Endothelial cell (in vitro differentiated cells): ENCODE results near the gene CTNNA1. TPM values are rescaled to one million over a fixed set of nuclear protein-coding genes. Genes with fewer than 3 reads are reported as not detected.
"Not testable (repeated sequence)": the region's sequence is repeated elsewhere in the genome, so short reads cannot be mapped to it uniquely, and the experiment has no call there.

Source experiments
- DNase-seq: peaks from one replicate; pipeline ENCODE4 v3.0.0; 2021; ENCODE audit warnings: low spot score
- H3K27ac Mint-ChIP-seq: one replicate; pipeline ENCODE4 v1.8.0; 2021; ENCODE audit warnings: mixed read lengths, inconsistent platforms; ENCODE audit not compliant: unreplicated experiment
- H3K27me3 Mint-ChIP-seq: one replicate; pipeline ENCODE4 v1.8.0; 2021; ENCODE audit warnings: mild to moderate bottlenecking, moderate library complexity, mixed read lengths, inconsistent platforms; ENCODE audit not compliant: unreplicated experiment
- H3K36me3 Mint-ChIP-seq: one replicate; pipeline ENCODE4 v1.8.0; 2021; ENCODE audit warnings: mild to moderate bottlenecking, low read depth, mixed read lengths, inconsistent platforms; ENCODE audit not compliant: unreplicated experiment
- H3K4me1 Mint-ChIP-seq: one replicate; pipeline ENCODE4 v1.8.0; 2021; ENCODE audit warnings: mild to moderate bottlenecking, mixed read lengths, inconsistent platforms; ENCODE audit not compliant: unreplicated experiment
- H3K4me3 Mint-ChIP-seq: one replicate; pipeline ENCODE4 v1.8.0; 2021; ENCODE audit warnings: mild to moderate bottlenecking, mixed read lengths, inconsistent platforms; ENCODE audit not compliant: unreplicated experiment
- H3K9me3 Mint-ChIP-seq: one replicate; pipeline ENCODE4 v1.8.0; 2021; ENCODE audit warnings: mixed read lengths, inconsistent platforms; ENCODE audit not compliant: unreplicated experiment
- total RNA-seq: library from RNA; stranded (reverse); fragmentation: NEBNext Ultra II Directional; extraction: Animal tissue kit (Norgen Biotek cat#: 25700); gene quantifications from one replicate; pipeline ENCODE4 v1.2.1, GENCODE V29; 2021; ENCODE audit not compliant: unreplicated experiment
- TF ChIP-seq, protein P1 (sequence below): fragments of 200-600 bp; sonication (generic); IDR thresholded peaks from one replicate; pipeline ENCODE4 v1.5.0; 2021; ENCODE audit warnings: antibody characterized with exemption; ENCODE audit not compliant: unreplicated experiment

The CTNNA1 gene
- total RNA-seq, 1 donor from 2014 or later: 521 TPM

DNA sequence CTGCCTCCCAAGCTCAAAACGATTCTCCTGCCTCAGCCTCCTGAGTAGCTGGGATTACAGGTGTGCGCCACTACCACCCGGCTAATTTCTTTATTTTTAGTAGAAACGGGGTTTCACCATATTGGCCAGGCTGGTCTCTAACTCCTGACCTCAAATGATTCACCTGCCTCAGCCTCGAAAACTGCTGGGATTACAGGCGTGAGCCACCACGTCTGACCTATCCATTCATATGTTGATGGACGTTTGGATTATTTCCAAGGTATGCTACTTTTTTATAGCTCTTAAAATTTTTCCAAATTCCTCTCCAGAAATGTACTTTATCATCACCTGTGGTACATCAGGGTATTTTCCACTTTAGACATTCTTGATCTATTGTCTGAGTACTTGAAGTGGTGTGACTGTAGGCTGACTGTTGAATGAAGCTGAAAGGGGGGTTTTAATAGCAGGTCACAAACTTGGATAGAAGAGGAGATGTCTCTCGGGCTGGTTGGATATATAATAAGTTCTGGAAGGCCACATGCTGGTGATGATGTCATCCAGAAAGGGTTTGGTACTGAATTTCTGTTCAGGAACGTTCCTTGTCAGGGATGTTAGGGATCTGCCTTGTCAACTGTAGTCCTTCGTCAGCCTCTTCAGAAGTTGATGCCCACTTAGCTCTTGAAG, 7.4 kb downstream of the CTNNA1 start:
- Mint-ChIP-seq H3K4me3 (peak overlapping the region; percentile 43), H3K4me1 (peaks cover 44% of the 10 kb centered on the region), H3K27me3 (peaks cover 11% of the 10 kb centered on the region), H3K36me3 (peaks cover 41% of the 10 kb centered on the region), H3K9me3 (peaks cover 4% of the 10 kb centered on the region), H3K27ac (peak overlapping the region; percentile 6)
- DNase-seq: no peak
- TF ChIP-seq, protein P1, sequence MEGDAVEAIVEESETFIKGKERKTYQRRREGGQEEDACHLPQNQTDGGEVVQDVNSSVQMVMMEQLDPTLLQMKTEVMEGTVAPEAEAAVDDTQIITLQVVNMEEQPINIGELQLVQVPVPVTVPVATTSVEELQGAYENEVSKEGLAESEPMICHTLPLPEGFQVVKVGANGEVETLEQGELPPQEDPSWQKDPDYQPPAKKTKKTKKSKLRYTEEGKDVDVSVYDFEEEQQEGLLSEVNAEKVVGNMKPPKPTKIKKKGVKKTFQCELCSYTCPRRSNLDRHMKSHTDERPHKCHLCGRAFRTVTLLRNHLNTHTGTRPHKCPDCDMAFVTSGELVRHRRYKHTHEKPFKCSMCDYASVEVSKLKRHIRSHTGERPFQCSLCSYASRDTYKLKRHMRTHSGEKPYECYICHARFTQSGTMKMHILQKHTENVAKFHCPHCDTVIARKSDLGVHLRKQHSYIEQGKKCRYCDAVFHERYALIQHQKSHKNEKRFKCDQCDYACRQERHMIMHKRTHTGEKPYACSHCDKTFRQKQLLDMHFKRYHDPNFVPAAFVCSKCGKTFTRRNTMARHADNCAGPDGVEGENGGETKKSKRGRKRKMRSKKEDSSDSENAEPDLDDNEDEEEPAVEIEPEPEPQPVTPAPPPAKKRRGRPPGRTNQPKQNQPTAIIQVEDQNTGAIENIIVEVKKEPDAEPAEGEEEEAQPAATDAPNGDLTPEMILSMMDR: no peak

DNA sequence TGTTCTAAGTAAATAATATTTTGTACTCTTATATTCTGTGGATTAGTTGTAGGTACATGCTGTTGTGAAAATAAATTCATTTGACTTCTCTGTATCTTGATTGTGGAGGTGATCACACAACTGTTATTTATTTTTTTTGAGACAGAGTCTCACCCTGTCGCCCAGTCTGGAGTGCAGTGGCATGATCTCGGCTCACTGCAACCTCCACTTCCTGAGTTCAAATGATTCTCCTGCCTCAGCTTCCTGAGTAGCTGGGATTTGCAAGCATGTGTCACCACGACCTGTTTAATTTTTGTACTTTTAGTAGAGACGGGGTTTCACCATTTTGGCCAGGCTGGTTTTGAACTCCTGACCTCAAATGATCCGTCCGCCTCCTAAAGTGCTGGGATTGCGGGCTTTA, 7.9 kb downstream of the CTNNA1 start:
- peaks cover 41% of the 10 kb centered on the region for H3K36me3 Mint-ChIP-seq
- peaks cover 46% of the 10 kb centered on the region for H3K4me1 Mint-ChIP-seq
- H3K27ac Mint-ChIP-seq: peak overlapping the region; percentile 6
- peaks cover 11% of the 10 kb centered on the region for H3K27me3 Mint-ChIP-seq
- not testable (repeated sequence) for DNase-seq, H3K9me3 Mint-ChIP-seq, H3K4me3 Mint-ChIP-seq

DNA sequence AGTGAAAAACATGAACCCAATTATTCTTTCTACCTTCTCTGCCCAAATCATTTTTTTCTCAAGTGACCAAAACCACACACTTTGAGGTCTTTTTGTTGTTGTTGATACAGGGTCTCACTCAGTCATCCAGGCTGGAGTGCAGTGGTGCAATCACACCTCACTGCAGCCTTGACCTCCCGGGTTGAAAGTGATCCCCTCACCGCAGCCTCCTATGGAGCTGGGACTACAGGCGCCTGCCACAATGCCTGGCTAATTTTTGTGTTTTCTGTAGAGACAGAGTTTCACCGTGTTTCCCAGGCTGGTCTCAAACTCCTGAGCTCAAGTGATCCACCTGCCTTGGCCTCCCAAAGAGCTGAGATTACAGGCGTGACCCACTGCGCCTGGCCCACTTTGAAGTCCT, 8.4 kb downstream of the CTNNA1 start:
- H3K9me3 Mint-ChIP-seq, H3K27me3 Mint-ChIP-seq, H3K4me3 Mint-ChIP-seq, DNase-seq, H3K27ac Mint-ChIP-seq: not testable (repeated sequence)
- Mint-ChIP-seq H3K36me3 (peaks cover 37% of the 10 kb centered on the region), H3K4me1 (peaks cover 45% of the 10 kb centered on the region)

DNA sequence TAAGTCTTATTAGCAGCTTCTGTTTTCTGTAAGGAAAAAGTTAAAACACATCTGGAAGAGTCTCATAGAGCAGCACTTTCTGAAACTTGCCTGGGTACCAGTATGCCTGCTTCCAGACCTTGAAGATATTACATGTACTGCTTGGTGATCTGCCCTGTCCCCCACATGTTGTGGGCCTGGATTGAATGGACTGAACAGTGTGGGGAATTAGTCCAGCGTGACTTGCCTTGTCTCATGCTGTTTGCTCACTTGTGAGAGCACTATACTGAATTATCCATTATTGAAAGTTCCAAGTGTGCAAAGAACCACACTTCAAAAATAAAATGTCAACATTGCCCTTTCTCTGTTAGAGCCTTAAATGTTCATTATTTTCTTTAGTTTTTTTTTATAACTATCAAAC, 8.9 kb downstream of the CTNNA1 start:
- Mint-ChIP-seq H3K4me1 (peaks cover 43% of the 10 kb centered on the region), H3K36me3 (peaks cover 32% of the 10 kb centered on the region), H3K27ac (peak overlapping the region; percentile 39), H3K27me3 (peaks cover 5% of the 10 kb centered on the region), H3K9me3 (peaks cover 4% of the 10 kb centered on the region), H3K4me3 (no peak overlapping the region)
- TF ChIP-seq, protein P1: no peak
- DNase-seq: no peak

DNA sequence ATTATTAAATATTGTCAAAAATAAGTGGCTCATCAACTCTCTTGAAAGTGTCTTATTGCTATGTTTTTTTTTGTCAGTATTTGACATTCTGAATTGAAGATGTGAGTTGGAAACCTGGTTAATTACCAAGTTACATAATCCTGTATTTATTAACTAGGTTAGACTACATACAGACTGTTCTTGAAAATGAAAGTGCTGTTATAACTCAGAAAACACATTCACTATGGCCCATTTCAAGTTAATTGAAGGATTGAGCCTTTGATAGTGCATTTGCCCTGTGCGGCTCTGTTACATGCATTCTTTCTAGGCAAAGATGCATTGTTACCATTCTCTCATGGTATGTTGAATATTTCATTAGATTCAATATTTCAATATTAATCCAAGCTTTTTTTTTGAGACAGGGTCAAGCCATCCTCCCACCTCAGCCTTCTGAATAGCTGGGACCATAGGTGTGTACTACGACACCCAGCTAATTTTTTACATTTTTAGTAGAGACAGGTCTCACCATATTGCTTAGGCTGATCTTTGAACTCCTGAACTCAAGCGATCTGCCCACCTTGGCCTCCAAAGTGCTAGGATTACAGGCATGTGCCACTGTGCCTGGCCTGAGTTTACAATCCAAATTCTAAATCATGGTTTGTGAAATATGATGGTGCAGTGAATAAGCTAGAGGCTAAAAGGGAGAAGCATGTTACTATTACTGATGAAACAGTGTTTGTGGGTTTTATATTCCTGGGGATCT, 10.0 kb downstream of the CTNNA1 start:
- Mint-ChIP-seq H3K27me3 (peaks cover 5% of the 10 kb centered on the region), H3K4me1 (peaks cover 39% of the 10 kb centered on the region), H3K27ac (no peak overlapping the region)

More for the DNA sequence above, 10.0 kb downstream of the CTNNA1 start:
- DNase-seq: no peak
- Mint-ChIP-seq H3K36me3 (peaks cover 24% of the 10 kb centered on the region), H3K4me3 (no peak overlapping the region), H3K9me3 (peaks cover 4% of the 10 kb centered on the region)
- TF ChIP-seq, protein P1: no peak
